Gastrocnemius medialis (tissue), 4 donors: ENCODE data around the gene SALL3.

Experiments
- CTCF ChIP-seq, 5 experiments: fragments of 450-650 bp in 3 of 5; fragments of 200-600 bp in 2 of 5; sonication (generic) in 2 of 5; IDR thresholded peaks in 4 of 5; conservative IDR thresholded peaks in 1 of 5; 1 replicate in 4 of 5; 2 replicates in 1 of 5; pipeline ENCODE4 v1.5.1; 2016 to 2019; ENCODE audit warnings: antibody characterized with exemption in 5 of 5, mild to moderate bottlenecking in 3 of 5, moderate library complexity in 3 of 5
- POLR2A ChIP-seq, 2 donors: fragments of 450-650 bp; IDR thresholded peaks; one replicate each; pipeline ENCODE4 v1.6.1; 2017; ENCODE audit warnings: antibody characterized with exemption in 2 of 2, mild to moderate bottlenecking in 2 of 2, moderate library complexity in 2 of 2

- TF ChIP-seq POLR2A (IDR thresholded peaks at IDR 0.05) (no peak), CTCF (IDR thresholded peaks at IDR 0.05 in 4 of 5, conservative IDR thresholded peaks at IDR 0.05 in 1 of 5) (no peak)
Observed at GRCh38 chr18:78976765-78977636, 2.6 kb upstream of the SALL3 start.
